NK-92 (cell line): ENCODE measurements around the gene NMT2.
A peak's percentile ranks its signal among the peaks of the same experiment; 100 is the strongest.
"Not testable (repeated sequence)": the region's sequence is repeated elsewhere in the genome, so short reads cannot be mapped to it uniquely, and the experiment has no call there.

Experiments used
- DNase-seq: peaks from one replicate; lab custom pipeline; 2025; ENCODE audit not compliant: unreplicated experiment; lab: John Stamatoyannopoulos, UW

NMT2 gene

GRCh38 chr10:15168291-15168785, at the start of gene NMT2:
Gene NMT2, minus strand, starts transcription at chr10:15168693. Its CDS starts 81 bp downstream, at chr10:15168612.
- DNase-seq, result no peak

GRCh38 chr10:15216700-15217099, 48.2 kb upstream of the NMT2 start:
- DNase-seq, result no peak

- no peak for DNase-seq
These were observed 45.7 kb upstream of the NMT2 start for GRCh38 chr10:15214237-15214636.

- DNase-seq, result no peak
These were observed 45.0 kb upstream of the NMT2 start for GRCh38 chr10:15213461-15213861.

GRCh38 chr10:15211464-15211979, 43.0 kb upstream of the NMT2 start:
- no peak for DNase-seq

GRCh38 chr10:15210521-15210920, 42.0 kb upstream of the NMT2 start:
- DNase-seq, result no peak

- DNase-seq, result peak; percentile 14
These were observed 41.5 kb upstream of the NMT2 start for GRCh38 chr10:15209827-15210509.

- DNase-seq, result no peak
These were observed 39.7 kb upstream of the NMT2 start for GRCh38 chr10:15208221-15208620.

GRCh38 chr10:15207410-15207809, 38.9 kb upstream of the NMT2 start:
- DNase-seq, result not testable (repeated sequence)

- DNase-seq, result no peak
These were observed 34.1 kb upstream of the NMT2 start for GRCh38 chr10:15202639-15203038.

- DNase-seq, result not testable (repeated sequence)
These were observed 33.8 kb upstream of the NMT2 start for GRCh38 chr10:15202301-15202621.

GRCh38 chr10:15201589-15202300, 33.3 kb upstream of the NMT2 start:
- DNase-seq, result no peak

GRCh38 chr10:15200626-15201025, 32.1 kb upstream of the NMT2 start:
- DNase-seq, result no peak

GRCh38 chr10:15197911-15198310, 29.4 kb upstream of the NMT2 start:
- no peak for DNase-seq

GRCh38 chr10:15197276-15197675, 28.8 kb upstream of the NMT2 start:
- DNase-seq, result no peak

- no peak for DNase-seq
These were observed 27.7 kb upstream of the NMT2 start for GRCh38 chr10:15196021-15196834.

GRCh38 chr10:15189133-15189885, 20.8 kb upstream of the NMT2 start:
- no peak for DNase-seq

- no peak for DNase-seq
These were observed 20.1 kb upstream of the NMT2 start for GRCh38 chr10:15188603-15189002.

- DNase-seq, result no peak
These were observed 15.4 kb upstream of the NMT2 start for GRCh38 chr10:15183689-15184481.
